ENCODE data around the gene NFE2L1.
"Not testable (repeated sequence)": the region's sequence is repeated elsewhere in the genome, so short reads cannot be mapped to it uniquely, and the experiment has no call there.

Gene NFE2L1
- total RNA-seq = 50.1 to 83.6 (median 65.0) reads per million in 3 donors

GRCh38 chr17:48047741-48048383 is at the start of gene NFE2L1:
NFE2L1 (plus strand) TSS chr17:48048359; CDS start chr17:48051119, 2,760 bp downstream.
- peaks cover 30% of the 10 kb centered on the region for H3K4me1 ChIP-seq (ENCODE audit: control insufficient read depth, insufficient read depth, low read length, poor library complexity, severe bottlenecking)

GRCh38 chr17:47999582-47999981 is 48.6 kb upstream of the NFE2L1 start:
- Histone ChIP-seq H3K4me3 (ENCODE audit: insufficient read depth, low read depth, low read length, poor library complexity, severe bottlenecking) (no peak overlapping the region), H3K9me3 (ENCODE audit: control insufficient read depth, low read length) (no peaks in the 10 kb centered on the region), H3K27ac (ENCODE audit: insufficient read depth, low read length, poor library complexity, severe bottlenecking) (no peak overlapping the region), H3K36me3 (ENCODE audit: control insufficient read depth, insufficient read depth, low read length) (no peaks in the 10 kb centered on the region), H3K4me1 (ENCODE audit: control insufficient read depth, insufficient read depth, low read length, poor library complexity, severe bottlenecking) (no peaks in the 10 kb centered on the region), H3K27me3 (replicated peaks; ENCODE audit: control insufficient read depth, insufficient read depth, low read length, poor library complexity, severe bottlenecking) (no peaks in the 10 kb centered on the region)
- DNase-seq = no peak

More at GRCh38 chr17:48047741-48048383, at the start of gene NFE2L1:
- Histone ChIP-seq H3K27me3 (replicated peaks; ENCODE audit: control insufficient read depth, insufficient read depth, low read length, poor library complexity, severe bottlenecking) (no peaks in the 10 kb centered on the region), H3K9me3 (ENCODE audit: control insufficient read depth, low read length) (no peaks in the 10 kb centered on the region), H3K36me3 (ENCODE audit: control insufficient read depth, insufficient read depth, low read length) (peaks cover 20% of the 10 kb centered on the region), H3K4me3 (ENCODE audit: insufficient read depth, low read depth, low read length, poor library complexity, severe bottlenecking) (peak within 1 kb of the TSS; percentile 85), H3K27ac (ENCODE audit: insufficient read depth, low read length, poor library complexity, severe bottlenecking) (peak within 1 kb of the TSS; percentile 84)
- DNase-seq = peak; percentile 96 to 98 (median 98)

GRCh38 chr17:48001197-48001596 is 47.0 kb upstream of the NFE2L1 start:
- Histone ChIP-seq H3K36me3 (ENCODE audit: control insufficient read depth, insufficient read depth, low read length) (no peaks in the 10 kb centered on the region), H3K27ac (ENCODE audit: insufficient read depth, low read length, poor library complexity, severe bottlenecking) (no peak overlapping the region), H3K27me3 (replicated peaks; ENCODE audit: control insufficient read depth, insufficient read depth, low read length, poor library complexity, severe bottlenecking) (no peaks in the 10 kb centered on the region), H3K4me1 (ENCODE audit: control insufficient read depth, insufficient read depth, low read length, poor library complexity, severe bottlenecking) (no peaks in the 10 kb centered on the region), H3K9me3 (ENCODE audit: control insufficient read depth, low read length) (no peaks in the 10 kb centered on the region), H3K4me3 (ENCODE audit: insufficient read depth, low read depth, low read length, poor library complexity, severe bottlenecking) (no peak overlapping the region)
- no peak for DNase-seq

GRCh38 chr17:48001657-48002056 is 46.5 kb upstream of the NFE2L1 start:
- H3K27ac ChIP-seq (ENCODE audit: insufficient read depth, low read length, poor library complexity, severe bottlenecking) = not testable (repeated sequence)

GRCh38 chr17:48002266-48002915 is 45.8 kb upstream of the NFE2L1 start:
- H3K4me3 ChIP-seq (ENCODE audit: insufficient read depth, low read depth, low read length, poor library complexity, severe bottlenecking) = no peak overlapping the region

More at GRCh38 chr17:48001657-48002056, 46.5 kb upstream of the NFE2L1 start:
- not testable (repeated sequence) for H3K9me3 ChIP-seq (ENCODE audit: control insufficient read depth, low read length); DNase-seq; H3K4me3 ChIP-seq (ENCODE audit: insufficient read depth, low read depth, low read length, poor library complexity, severe bottlenecking); H3K36me3 ChIP-seq (ENCODE audit: control insufficient read depth, insufficient read depth, low read length); H3K27me3 ChIP-seq (replicated peaks; ENCODE audit: control insufficient read depth, insufficient read depth, low read length, poor library complexity, severe bottlenecking); H3K4me1 ChIP-seq (ENCODE audit: control insufficient read depth, insufficient read depth, low read length, poor library complexity, severe bottlenecking)

GRCh38 chr17:48002916-48003416 is 45.2 kb upstream of the NFE2L1 start:
- no peak overlapping the region for H3K27ac ChIP-seq (ENCODE audit: insufficient read depth, low read length, poor library complexity, severe bottlenecking)

More at GRCh38 chr17:48002266-48002915, 45.8 kb upstream of the NFE2L1 start:
- Histone ChIP-seq H3K4me1 (ENCODE audit: control insufficient read depth, insufficient read depth, low read length, poor library complexity, severe bottlenecking) (no peaks in the 10 kb centered on the region), H3K27me3 (replicated peaks; ENCODE audit: control insufficient read depth, insufficient read depth, low read length, poor library complexity, severe bottlenecking) (no peaks in the 10 kb centered on the region), H3K27ac (ENCODE audit: insufficient read depth, low read length, poor library complexity, severe bottlenecking) (no peak overlapping the region), H3K9me3 (ENCODE audit: control insufficient read depth, low read length) (no peaks in the 10 kb centered on the region), H3K36me3 (ENCODE audit: control insufficient read depth, insufficient read depth, low read length) (no peaks in the 10 kb centered on the region)
- DNase-seq = no peak

GRCh38 chr17:48003417-48004151 is 44.6 kb upstream of the NFE2L1 start:
- H3K4me1 ChIP-seq (ENCODE audit: control insufficient read depth, insufficient read depth, low read length, poor library complexity, severe bottlenecking) = no peaks in the 10 kb centered on the region
- no peak for DNase-seq
- H3K27ac ChIP-seq (ENCODE audit: insufficient read depth, low read length, poor library complexity, severe bottlenecking) = no peak overlapping the region
- H3K27me3 ChIP-seq (replicated peaks; ENCODE audit: control insufficient read depth, insufficient read depth, low read length, poor library complexity, severe bottlenecking) = no peaks in the 10 kb centered on the region
- H3K9me3 ChIP-seq (ENCODE audit: control insufficient read depth, low read length) = no peaks in the 10 kb centered on the region
- H3K36me3 ChIP-seq (ENCODE audit: control insufficient read depth, insufficient read depth, low read length) = no peaks in the 10 kb centered on the region
- no peak overlapping the region for H3K4me3 ChIP-seq (ENCODE audit: insufficient read depth, low read depth, low read length, poor library complexity, severe bottlenecking)

More at GRCh38 chr17:48002916-48003416, 45.2 kb upstream of the NFE2L1 start:
- Histone ChIP-seq H3K9me3 (ENCODE audit: control insufficient read depth, low read length) (no peaks in the 10 kb centered on the region), H3K36me3 (ENCODE audit: control insufficient read depth, insufficient read depth, low read length) (no peaks in the 10 kb centered on the region), H3K4me3 (ENCODE audit: insufficient read depth, low read depth, low read length, poor library complexity, severe bottlenecking) (no peak overlapping the region), H3K4me1 (ENCODE audit: control insufficient read depth, insufficient read depth, low read length, poor library complexity, severe bottlenecking) (no peaks in the 10 kb centered on the region), H3K27me3 (replicated peaks; ENCODE audit: control insufficient read depth, insufficient read depth, low read length, poor library complexity, severe bottlenecking) (no peaks in the 10 kb centered on the region)
- no peak for DNase-seq

- no peaks in the 10 kb centered on the region for H3K36me3 ChIP-seq (ENCODE audit: control insufficient read depth, insufficient read depth, low read length)
- no peak overlapping the region for H3K27ac ChIP-seq (ENCODE audit: insufficient read depth, low read length, poor library complexity, severe bottlenecking)
- H3K4me3 ChIP-seq (ENCODE audit: insufficient read depth, low read depth, low read length, poor library complexity, severe bottlenecking) = no peak overlapping the region
- peaks cover 2% of the 10 kb centered on the region for H3K27me3 ChIP-seq (replicated peaks; ENCODE audit: control insufficient read depth, insufficient read depth, low read length, poor library complexity, severe bottlenecking)
- H3K9me3 ChIP-seq (ENCODE audit: control insufficient read depth, low read length) = no peaks in the 10 kb centered on the region
- DNase-seq = no peak
- no peaks in the 10 kb centered on the region for H3K4me1 ChIP-seq (ENCODE audit: control insufficient read depth, insufficient read depth, low read length, poor library complexity, severe bottlenecking)
Measured at GRCh38 chr17:48004983-48005382, 43.2 kb upstream of the NFE2L1 start.

GRCh38 chr17:48006936-48007709 is 41.0 kb upstream of the NFE2L1 start:
- Histone ChIP-seq H3K27me3 (replicated peaks; ENCODE audit: control insufficient read depth, insufficient read depth, low read length, poor library complexity, severe bottlenecking) (peaks cover 8% of the 10 kb centered on the region), H3K9me3 (ENCODE audit: control insufficient read depth, low read length) (no peaks in the 10 kb centered on the region), H3K36me3 (ENCODE audit: control insufficient read depth, insufficient read depth, low read length) (no peaks in the 10 kb centered on the region), H3K4me3 (ENCODE audit: insufficient read depth, low read depth, low read length, poor library complexity, severe bottlenecking) (no peak overlapping the region), H3K27ac (ENCODE audit: insufficient read depth, low read length, poor library complexity, severe bottlenecking) (no peak overlapping the region), H3K4me1 (ENCODE audit: control insufficient read depth, insufficient read depth, low read length, poor library complexity, severe bottlenecking) (peaks cover 8% of the 10 kb centered on the region)
- no peak for DNase-seq

Measured in effector memory CD4-positive, alpha-beta T cell (primary cell).